ENCODE measurements around the gene DMD. TPM values are rescaled to one million over a fixed set of nuclear protein-coding genes. Genes with fewer than 3 reads are reported as not detected.

Gene DMD
- total RNA-seq, 5 donors from 2014 or later (not counting 1 experiment from before 2014, with no cell fraction given), result 0.73 to 1.6 (median 0.88) TPM; not detected in 1

GRCh38 chrX:31128855-31129254, 2082.5 kb downstream of the DMD start:
- H3K27me3 Mint-ChIP-seq, result peaks cover 0 to 7% of the 10 kb centered on the region in 2 donors
- H3K4me3 ChIP-seq (ENCODE audit: control insufficient read depth in 1 of 2, extremely low read depth in 1 of 2, low read length in 1 of 2), result no peak overlapping the region
- ATAC-seq (replicated peaks in 1 of 4), result no peak
- H3K9me3 Mint-ChIP-seq, result peaks cover 0 to 7% (median 0%) of the 10 kb centered on the region in 3 donors
- DNase-seq, result no peak
- no CpG with 5 or more reads among the region's 4 CpGs for WGBS (ENCODE audit: insufficient coverage)
- H3K36me3 ChIP-seq (ENCODE audit: control insufficient read depth in 2 of 2, extremely low read depth in 1 of 2, insufficient read depth in 1 of 2, low read length in 1 of 2), result no peaks in the 10 kb centered on the region
- peaks cover 0 to 2% (median 0%) of the 10 kb centered on the region in 3 donors for H3K4me1 Mint-ChIP-seq
- H3K27ac Mint-ChIP-seq, result no peak overlapping the region
- H3K27ac ChIP-seq (ENCODE audit: low read length), result no peak overlapping the region
- ChIA-PET CTCF (no interaction called here), POLR2A (no interaction called here)
- no peaks in the 10 kb centered on the region for H3K27me3 ChIP-seq (replicated peaks in 1 of 2; ENCODE audit: control insufficient read depth in 2 of 2, extremely low read depth in 1 of 2, insufficient read depth in 2 of 2, low read length in 1 of 2)
- H3K9me3 ChIP-seq, result no peaks in the 10 kb centered on the region
- H3K4me1 ChIP-seq (ENCODE audit: control insufficient read depth in 1 of 2, extremely low read depth in 1 of 2, insufficient read depth in 2 of 2, low read length in 2 of 2), result no peaks in the 10 kb centered on the region
- H3K36me3 Mint-ChIP-seq, result no peaks in the 10 kb centered on the region
- H3K4me3 Mint-ChIP-seq, result no peak overlapping the region

- DNase-seq, result no peak
- Mint-ChIP-seq H3K4me1 (no peaks in the 10 kb centered on the region), H3K36me3 (no peaks in the 10 kb centered on the region), H3K27ac (no peak overlapping the region), H3K9me3 (peaks cover 0 to 7% (median 0%) of the 10 kb centered on the region in 3 donors), H3K27me3 (peaks cover 0 to 7% of the 10 kb centered on the region in 2 donors), H3K4me3 (no peak overlapping the region)
- no peaks in the 10 kb centered on the region for H3K9me3 ChIP-seq
- ChIA-PET POLR2A (no interaction called here), CTCF (no interaction called here)
- no peaks in the 10 kb centered on the region for H3K27me3 ChIP-seq (replicated peaks in 1 of 2; ENCODE audit: control insufficient read depth in 2 of 2, extremely low read depth in 1 of 2, insufficient read depth in 2 of 2, low read length in 1 of 2)
- no peak overlapping the region for H3K4me3 ChIP-seq (ENCODE audit: control insufficient read depth in 1 of 2, extremely low read depth in 1 of 2, low read length in 1 of 2)
- H3K27ac ChIP-seq (ENCODE audit: low read length), result no peak overlapping the region
- no peaks in the 10 kb centered on the region for H3K4me1 ChIP-seq (ENCODE audit: control insufficient read depth in 1 of 2, extremely low read depth in 1 of 2, insufficient read depth in 2 of 2, low read length in 2 of 2)
- no peak for ATAC-seq (replicated peaks in 1 of 4)
- no peaks in the 10 kb centered on the region for H3K36me3 ChIP-seq (ENCODE audit: control insufficient read depth in 2 of 2, extremely low read depth in 1 of 2, insufficient read depth in 1 of 2, low read length in 1 of 2)
- no CpG with 5 or more reads among the region's 3 CpGs for WGBS (ENCODE audit: insufficient coverage)
Observed at GRCh38 chrX:31127716-31128115, 2083.6 kb downstream of the DMD start.

- no peak overlapping the region for H3K27ac Mint-ChIP-seq
- H3K9me3 ChIP-seq, result no peaks in the 10 kb centered on the region
- 100% methylated on average over 1 of the region's 7 CpGs for WGBS (ENCODE audit: insufficient coverage)
- peaks cover 0 to 7% of the 10 kb centered on the region in 2 donors for H3K27me3 Mint-ChIP-seq
- H3K36me3 ChIP-seq (ENCODE audit: control insufficient read depth in 2 of 2, extremely low read depth in 1 of 2, insufficient read depth in 1 of 2, low read length in 1 of 2), result no peaks in the 10 kb centered on the region
- no peaks in the 10 kb centered on the region for H3K36me3 Mint-ChIP-seq
- H3K4me3 ChIP-seq (ENCODE audit: control insufficient read depth in 1 of 2, extremely low read depth in 1 of 2, low read length in 1 of 2), result no peak overlapping the region
- CTCF ChIA-PET, result no interaction called here
- peaks cover 0 to 7% (median 0%) of the 10 kb centered on the region in 3 donors for H3K9me3 Mint-ChIP-seq
- DNase-seq (no peak), ATAC-seq (replicated peaks in 1 of 4) (no peak)
- H3K4me3 Mint-ChIP-seq, result no peak overlapping the region
- H3K4me1 ChIP-seq (ENCODE audit: control insufficient read depth in 1 of 2, extremely low read depth in 1 of 2, insufficient read depth in 2 of 2, low read length in 2 of 2), result no peaks in the 10 kb centered on the region
- H3K27ac ChIP-seq (ENCODE audit: low read length), result no peak overlapping the region
- POLR2A ChIA-PET, result no interaction called here
- H3K27me3 ChIP-seq (replicated peaks in 1 of 2; ENCODE audit: control insufficient read depth in 2 of 2, extremely low read depth in 1 of 2, insufficient read depth in 2 of 2, low read length in 1 of 2), result no peaks in the 10 kb centered on the region
- H3K4me1 Mint-ChIP-seq, result no peaks in the 10 kb centered on the region
Observed at GRCh38 chrX:31126205-31126604, 2085.1 kb downstream of the DMD start.

GRCh38 chrX:31124536-31124935, 2086.8 kb downstream of the DMD start:
- H3K27ac Mint-ChIP-seq, result no peak overlapping the region
- no peaks in the 10 kb centered on the region for H3K4me1 ChIP-seq (ENCODE audit: control insufficient read depth in 1 of 2, extremely low read depth in 1 of 2, insufficient read depth in 2 of 2, low read length in 2 of 2)
- H3K4me3 ChIP-seq (ENCODE audit: control insufficient read depth in 1 of 2, extremely low read depth in 1 of 2, low read length in 1 of 2), result no peak overlapping the region
- H3K36me3 ChIP-seq (ENCODE audit: control insufficient read depth in 2 of 2, extremely low read depth in 1 of 2, insufficient read depth in 1 of 2, low read length in 1 of 2), result no peaks in the 10 kb centered on the region
- no peaks in the 10 kb centered on the region for H3K36me3 Mint-ChIP-seq
- no peaks in the 10 kb centered on the region for H3K4me1 Mint-ChIP-seq
- H3K27me3 Mint-ChIP-seq, result peaks cover 0 to 4% of the 10 kb centered on the region in 2 donors
- ATAC-seq (replicated peaks in 1 of 4) (no peak), DNase-seq (no peak)
- H3K4me3 Mint-ChIP-seq, result no peak overlapping the region
- no CpG with 5 or more reads among the region's 4 CpGs for WGBS (ENCODE audit: insufficient coverage)
- POLR2A ChIA-PET, result no interaction called here
- H3K9me3 Mint-ChIP-seq, result peaks cover 0 to 7% (median 0%) of the 10 kb centered on the region in 3 donors
- no peaks in the 10 kb centered on the region for H3K27me3 ChIP-seq (replicated peaks in 1 of 2; ENCODE audit: control insufficient read depth in 2 of 2, extremely low read depth in 1 of 2, insufficient read depth in 2 of 2, low read length in 1 of 2)
- H3K9me3 ChIP-seq, result no peaks in the 10 kb centered on the region
- CTCF ChIA-PET, result no interaction called here
- H3K27ac ChIP-seq (ENCODE audit: low read length), result no peak overlapping the region

- peaks cover 0 to 7% (median 0%) of the 10 kb centered on the region in 3 donors for H3K9me3 Mint-ChIP-seq
- ATAC-seq (replicated peaks in 1 of 4), result no peak
- H3K4me3 Mint-ChIP-seq, result no peak overlapping the region
- ChIA-PET POLR2A (no interaction called here), CTCF (interaction anchor here in 1 of 2 donors (0.7 kb wide), 1 partner anchor 16 kb away, joined by 3 read pairs; no protein-coding TSS in a partner anchor)
- H3K36me3 Mint-ChIP-seq, result no peaks in the 10 kb centered on the region
- H3K27me3 Mint-ChIP-seq, result peaks cover 0 to 4% of the 10 kb centered on the region in 2 donors
- H3K4me3 ChIP-seq (ENCODE audit: control insufficient read depth in 1 of 2, extremely low read depth in 1 of 2, low read length in 1 of 2), result no peak overlapping the region
- H3K36me3 ChIP-seq (ENCODE audit: control insufficient read depth in 2 of 2, extremely low read depth in 1 of 2, insufficient read depth in 1 of 2, low read length in 1 of 2), result no peaks in the 10 kb centered on the region
- no peak overlapping the region for H3K27ac Mint-ChIP-seq
- H3K4me1 Mint-ChIP-seq, result no peaks in the 10 kb centered on the region
- no peaks in the 10 kb centered on the region for H3K9me3 ChIP-seq
- no peak for DNase-seq
- H3K27ac ChIP-seq (ENCODE audit: low read length), result no peak overlapping the region
- WGBS (ENCODE audit: insufficient coverage), result no CpG with 5 or more reads among the region's 3 CpGs
- H3K4me1 ChIP-seq (ENCODE audit: control insufficient read depth in 1 of 2, extremely low read depth in 1 of 2, insufficient read depth in 2 of 2, low read length in 2 of 2), result no peaks in the 10 kb centered on the region
- no peaks in the 10 kb centered on the region for H3K27me3 ChIP-seq (replicated peaks in 1 of 2; ENCODE audit: control insufficient read depth in 2 of 2, extremely low read depth in 1 of 2, insufficient read depth in 2 of 2, low read length in 1 of 2)
Observed at GRCh38 chrX:31123335-31123734, 2088.0 kb downstream of the DMD start.

GRCh38 chrX:31117266-31117665, 2094.1 kb downstream of the DMD start:
- Histone ChIP-seq H3K27me3 (replicated peaks in 1 of 2; ENCODE audit: control insufficient read depth in 2 of 2, extremely low read depth in 1 of 2, insufficient read depth in 2 of 2, low read length in 1 of 2) (no peaks in the 10 kb centered on the region), H3K27ac (ENCODE audit: low read length) (no peak overlapping the region), H3K4me3 (ENCODE audit: control insufficient read depth in 1 of 2, extremely low read depth in 1 of 2, low read length in 1 of 2) (no peak overlapping the region), H3K9me3 (no peaks in the 10 kb centered on the region), H3K4me1 (ENCODE audit: control insufficient read depth in 1 of 2, extremely low read depth in 1 of 2, insufficient read depth in 2 of 2, low read length in 2 of 2) (no peaks in the 10 kb centered on the region), H3K36me3 (ENCODE audit: control insufficient read depth in 2 of 2, extremely low read depth in 1 of 2, insufficient read depth in 1 of 2, low read length in 1 of 2) (no peaks in the 10 kb centered on the region)
- no CpG with 5 or more reads among the region's 4 CpGs for WGBS (ENCODE audit: insufficient coverage)
- Mint-ChIP-seq H3K27ac (no peak overlapping the region), H3K9me3 (no peaks in the 10 kb centered on the region), H3K27me3 (peaks cover 0 to 9% of the 10 kb centered on the region in 2 donors), H3K36me3 (no peaks in the 10 kb centered on the region), H3K4me1 (no peaks in the 10 kb centered on the region), H3K4me3 (no peak overlapping the region)
- ChIA-PET POLR2A (no interaction called here), CTCF (no interaction called here)
- DNase-seq, result no peak
- ATAC-seq (replicated peaks in 1 of 4), result no peak

GRCh38 chrX:31115398-31115797, 2096.0 kb downstream of the DMD start:
- POLR2A ChIA-PET, result no interaction called here

More at GRCh38 chrX:31115398-31115797, 2096.0 kb downstream of the DMD start:
- peaks cover 0 to 18% of the 10 kb centered on the region in 2 donors for H3K27me3 Mint-ChIP-seq
- no peak overlapping the region for H3K4me3 Mint-ChIP-seq
- H3K4me1 Mint-ChIP-seq, result no peaks in the 10 kb centered on the region
- no peaks in the 10 kb centered on the region for H3K36me3 Mint-ChIP-seq
- Histone ChIP-seq H3K4me3 (ENCODE audit: control insufficient read depth in 1 of 2, extremely low read depth in 1 of 2, low read length in 1 of 2) (no peak overlapping the region), H3K27me3 (replicated peaks in 1 of 2; ENCODE audit: control insufficient read depth in 2 of 2, extremely low read depth in 1 of 2, insufficient read depth in 2 of 2, low read length in 1 of 2) (no peaks in the 10 kb centered on the region), H3K4me1 (ENCODE audit: control insufficient read depth in 1 of 2, extremely low read depth in 1 of 2, insufficient read depth in 2 of 2, low read length in 2 of 2) (no peaks in the 10 kb centered on the region), H3K27ac (ENCODE audit: low read length) (no peak overlapping the region), H3K9me3 (no peaks in the 10 kb centered on the region), H3K36me3 (ENCODE audit: control insufficient read depth in 2 of 2, extremely low read depth in 1 of 2, insufficient read depth in 1 of 2, low read length in 1 of 2) (no peaks in the 10 kb centered on the region)
- DNase-seq (no peak), ATAC-seq (replicated peaks in 1 of 4) (no peak)
- no peaks in the 10 kb centered on the region for H3K9me3 Mint-ChIP-seq
- CTCF ChIA-PET, result no interaction called here
- no CpG with 5 or more reads among the region's 4 CpGs for WGBS (ENCODE audit: insufficient coverage)
- H3K27ac Mint-ChIP-seq, result no peak overlapping the region
